ELF-1 (cell line): Measurements from ENCODE around the gene S100A12.

Source experiments
- DNase-seq: peaks from one replicate; pipeline ENCODE4 v3.0.0-alpha.2; 2016; ENCODE audit warnings: low read depth, low spot score

The S100A12 gene

DNA sequence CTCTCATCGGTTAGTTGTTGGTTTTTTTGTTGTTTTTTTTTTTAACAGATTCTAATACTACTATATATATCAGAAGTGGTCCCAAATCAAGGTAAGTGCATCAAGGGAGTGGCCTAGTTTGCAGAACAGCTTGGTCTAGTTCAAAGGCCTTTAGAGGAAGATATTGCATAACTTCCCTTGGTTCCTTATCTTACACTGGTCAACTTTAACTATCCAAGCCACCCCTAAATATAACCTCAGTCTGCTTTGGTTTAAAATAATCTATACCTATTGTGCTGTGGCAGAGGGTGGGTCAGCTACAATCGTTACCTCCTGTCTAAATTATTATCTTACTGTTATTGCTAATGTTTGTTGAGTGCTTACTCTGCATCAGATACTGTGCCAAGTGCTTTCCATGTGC lies 6.9 kb downstream of the S100A12 start:
- no peak for DNase-seq

DNA sequence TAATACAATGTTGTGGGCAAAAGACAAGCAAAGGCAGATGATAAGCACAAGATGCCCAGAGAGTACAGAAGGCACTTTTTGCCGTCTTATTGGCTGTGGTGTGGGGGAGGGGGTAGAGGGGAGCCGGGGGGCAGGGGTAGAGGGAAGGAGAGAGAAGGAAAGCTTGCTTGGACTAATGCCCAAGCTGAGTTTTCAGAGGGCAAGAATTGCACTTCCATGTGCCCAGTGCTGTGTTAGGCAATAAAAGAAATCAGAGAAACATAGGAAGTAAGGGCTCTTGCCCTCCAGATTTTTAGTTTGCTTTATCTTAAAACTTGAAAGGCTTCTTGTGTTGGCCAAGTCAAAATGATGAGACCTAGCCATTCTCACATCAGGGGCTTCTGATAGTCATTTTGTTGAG lies 8.3 kb downstream of the S100A12 start:
- no peak for DNase-seq

DNA sequence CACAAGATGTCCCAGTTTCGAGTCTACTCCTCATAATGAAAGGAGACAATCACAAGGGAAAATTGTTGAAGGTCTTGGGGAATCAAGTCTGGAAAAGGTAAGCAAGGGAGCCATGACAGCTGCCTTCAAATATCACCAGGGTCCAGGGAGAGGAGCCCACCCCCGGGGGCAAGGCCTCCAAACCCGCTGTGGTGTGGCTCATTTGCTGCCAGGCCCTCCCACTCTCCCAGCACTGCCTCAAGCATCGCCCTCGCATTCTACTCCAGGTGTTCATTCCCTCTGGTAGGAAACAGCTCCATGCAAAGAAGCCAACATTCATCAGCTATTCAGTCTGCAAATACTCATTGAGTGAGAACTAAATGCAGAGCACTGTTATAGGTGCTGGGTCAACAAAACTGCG lies 9.2 kb downstream of the S100A12 start:
- no peak for DNase-seq

DNA sequence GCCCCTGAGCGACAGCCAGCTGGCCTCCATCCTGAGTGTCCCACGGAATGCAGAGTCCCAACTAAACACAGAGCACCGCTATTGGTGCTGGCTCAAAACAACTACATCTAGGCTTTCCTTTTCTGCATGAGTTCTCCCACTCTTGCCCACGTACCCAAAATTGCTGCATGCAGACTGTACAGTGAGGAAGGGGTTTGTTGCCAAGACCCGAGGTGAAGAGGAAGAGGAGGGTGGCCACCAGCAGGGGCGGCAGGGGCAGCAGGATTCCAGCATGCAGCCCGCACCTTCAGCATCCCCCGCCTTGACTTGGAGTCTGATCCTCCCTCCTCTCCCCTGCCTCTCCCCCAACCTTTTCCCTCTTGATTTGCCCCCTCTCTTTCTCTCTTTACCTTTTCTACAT lies 9.7 kb downstream of the S100A12 start:
- no peak for DNase-seq

DNA sequence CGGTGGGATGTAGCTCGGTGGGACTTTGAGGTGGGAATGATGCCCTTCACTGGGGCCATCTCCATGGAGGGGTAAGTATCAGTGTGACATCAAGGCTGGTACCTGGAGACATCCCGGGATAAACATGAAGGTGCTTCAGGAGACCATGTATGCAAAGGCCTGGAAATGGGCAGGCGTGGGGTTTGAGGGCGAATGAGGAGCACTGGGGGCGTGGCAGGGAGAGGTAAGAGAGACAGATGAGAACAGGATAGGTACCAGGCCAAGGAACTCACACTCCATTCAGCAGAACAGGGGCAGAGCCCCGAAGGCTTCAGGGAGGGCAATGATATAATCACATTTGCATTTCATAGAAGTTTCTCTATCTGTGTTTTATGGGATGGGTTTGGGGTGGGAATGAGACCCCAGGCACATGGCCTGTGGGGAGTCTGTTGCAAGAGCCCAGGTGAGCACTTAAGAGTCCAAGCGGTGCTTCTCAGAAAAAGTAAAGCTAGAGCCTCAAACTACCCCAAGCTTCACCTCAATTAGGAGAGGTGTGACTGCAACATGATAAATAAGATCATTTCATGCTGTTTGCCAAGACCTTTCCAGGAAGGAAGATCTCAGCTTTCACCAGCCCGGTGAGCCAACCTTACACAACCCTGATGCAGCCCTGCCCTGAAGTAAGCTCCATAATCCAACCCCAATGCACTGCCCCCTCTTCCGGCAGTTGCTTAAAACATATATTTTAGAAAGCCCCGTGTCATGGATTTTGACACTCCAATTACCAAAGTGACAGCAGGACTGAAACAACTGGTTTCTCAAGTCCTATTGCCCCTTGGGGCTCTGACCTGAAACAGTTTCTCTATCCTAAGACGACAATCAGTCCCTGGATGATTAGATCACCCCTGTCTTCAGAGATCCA lies 10.4 kb downstream of the S100A12 start:
- peak; percentile 36 for DNase-seq

DNA sequence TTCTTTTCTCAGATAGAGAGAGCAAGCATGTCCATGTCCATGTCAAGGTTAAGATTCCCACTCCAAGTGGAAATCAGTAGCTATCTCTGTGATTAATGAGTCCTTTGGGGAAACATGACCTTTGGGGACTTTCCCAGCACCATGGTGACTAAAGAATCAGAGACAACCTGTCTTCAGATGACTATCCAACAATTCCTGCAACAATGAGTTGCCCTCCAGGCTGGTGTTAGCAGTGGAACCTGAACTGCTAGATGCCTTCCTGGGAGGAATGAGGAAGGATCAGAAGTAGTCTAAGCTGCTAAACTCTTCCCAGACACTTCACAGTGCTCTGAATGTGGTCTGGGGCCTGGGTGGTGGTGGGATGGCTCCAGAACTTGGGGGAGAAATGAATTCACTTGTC lies 11.3 kb downstream of the S100A12 start:
- peak; percentile 64 for DNase-seq

DNA sequence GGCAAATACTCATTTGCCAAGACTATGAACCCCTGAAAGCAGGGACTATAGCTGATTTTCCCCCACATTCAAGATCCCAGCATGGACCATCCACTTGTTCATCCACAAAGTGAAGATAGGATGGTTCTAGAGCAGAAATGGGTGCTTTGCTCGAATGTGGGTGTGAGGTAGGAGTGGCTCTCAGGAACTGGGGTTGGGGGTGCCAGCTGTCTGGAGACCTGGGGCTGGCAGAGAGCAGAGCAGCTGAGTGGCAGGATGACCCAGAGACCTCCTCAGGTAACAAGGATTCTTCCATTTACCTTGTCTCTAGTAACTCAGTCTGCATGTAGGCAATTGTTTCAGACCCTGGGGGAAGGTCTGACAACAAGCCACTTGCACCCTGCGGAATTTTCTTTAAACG lies 11.8 kb downstream of the S100A12 start:
- no peak for DNase-seq

DNA sequence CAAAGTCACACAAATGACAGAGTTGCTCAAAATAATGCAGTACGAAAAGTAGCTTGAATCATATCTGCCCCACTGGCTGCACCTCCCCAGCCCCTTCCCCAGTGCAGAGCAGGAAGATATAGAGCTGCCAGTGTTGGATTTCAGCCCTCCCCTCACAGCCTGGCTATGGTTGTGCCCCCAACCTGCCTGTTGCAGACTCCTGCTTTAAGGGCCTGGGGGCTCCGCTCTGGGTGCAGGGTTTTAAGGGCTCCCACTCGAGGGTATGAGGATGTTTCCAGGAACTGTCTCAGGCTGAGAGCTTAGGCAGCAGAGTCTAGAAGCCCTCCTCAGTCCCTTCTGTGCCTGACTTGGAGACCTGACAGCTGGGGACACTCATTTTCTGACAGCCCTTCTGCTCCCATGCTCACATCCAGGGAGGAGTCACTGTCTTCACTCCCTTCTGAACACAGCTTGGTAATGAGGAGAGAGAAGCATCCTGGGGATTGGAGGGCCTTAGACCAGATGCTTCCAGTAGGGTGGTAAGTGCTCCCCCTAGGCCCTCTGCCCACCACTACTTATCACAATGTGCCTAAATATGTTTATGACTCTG lies 13.1 kb downstream of the S100A12 start:
- no peak for DNase-seq

DNA sequence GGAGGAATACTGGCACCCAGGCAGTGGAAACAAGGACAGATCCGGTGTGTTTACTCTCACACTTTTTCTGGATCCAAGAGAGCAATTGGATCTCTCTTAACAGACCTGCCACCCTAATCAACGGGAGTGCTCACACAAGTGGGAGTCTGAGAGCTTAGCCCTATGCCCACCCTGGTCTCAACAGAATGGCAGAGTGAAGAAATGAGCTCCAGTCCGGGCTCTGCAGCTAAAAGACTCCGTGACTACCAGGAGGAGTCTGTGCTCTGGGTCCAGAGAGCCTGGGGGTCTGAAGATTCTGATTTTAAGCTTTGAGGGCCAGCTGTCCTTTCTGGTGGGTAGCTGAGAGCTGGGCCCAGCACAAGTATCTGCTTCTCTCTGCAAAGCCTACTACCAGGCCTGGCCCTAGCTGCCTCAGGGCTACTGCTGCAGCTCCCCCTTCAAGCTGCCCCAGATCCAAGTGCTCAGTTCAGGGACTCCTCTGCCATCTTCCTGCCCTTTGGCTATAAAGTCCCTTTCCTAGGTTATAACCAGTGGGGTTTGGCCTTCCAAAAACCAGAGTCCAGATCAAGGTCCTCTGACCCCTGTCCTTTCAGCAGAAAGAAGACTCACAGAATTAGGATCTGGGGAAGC lies 13.8 kb downstream of the S100A12 start:
- DNase-seq: no peak

DNA sequence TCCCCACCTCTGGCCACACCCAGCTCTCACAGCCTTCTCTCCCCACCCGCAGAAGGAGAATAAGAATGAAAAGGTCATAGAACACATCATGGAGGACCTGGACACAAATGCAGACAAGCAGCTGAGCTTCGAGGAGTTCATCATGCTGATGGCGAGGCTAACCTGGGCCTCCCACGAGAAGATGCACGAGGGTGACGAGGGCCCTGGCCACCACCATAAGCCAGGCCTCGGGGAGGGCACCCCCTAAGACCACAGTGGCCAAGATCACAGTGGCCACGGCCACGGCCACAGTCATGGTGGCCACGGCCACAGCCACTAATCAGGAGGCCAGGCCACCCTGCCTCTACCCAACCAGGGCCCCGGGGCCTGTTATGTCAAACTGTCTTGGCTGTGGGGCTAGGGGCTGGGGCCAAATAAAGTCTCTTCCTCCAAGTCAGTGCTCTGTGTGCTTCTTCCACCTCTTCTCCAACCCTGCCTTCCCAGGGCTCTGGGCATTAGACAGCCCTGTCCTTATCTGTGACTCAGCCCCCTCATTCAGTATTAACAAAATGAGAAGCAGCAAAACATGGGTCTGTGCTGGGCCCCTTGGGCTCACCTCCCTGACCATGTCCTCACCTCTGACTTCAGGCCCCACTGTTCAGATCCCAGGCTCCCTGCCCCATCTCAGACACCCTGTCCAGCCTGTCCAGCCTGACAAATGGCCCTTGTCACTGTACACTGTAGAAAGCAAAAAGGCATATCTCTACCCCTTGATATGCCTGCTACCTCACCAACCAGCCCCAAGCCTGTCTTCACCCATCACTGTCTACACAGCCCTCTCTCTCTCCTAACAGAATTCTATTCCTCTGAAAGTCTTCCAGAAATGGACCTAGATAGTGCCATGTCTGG lies 14.6 kb downstream of the S100A12 start:
- DNase-seq: no peak

DNA sequence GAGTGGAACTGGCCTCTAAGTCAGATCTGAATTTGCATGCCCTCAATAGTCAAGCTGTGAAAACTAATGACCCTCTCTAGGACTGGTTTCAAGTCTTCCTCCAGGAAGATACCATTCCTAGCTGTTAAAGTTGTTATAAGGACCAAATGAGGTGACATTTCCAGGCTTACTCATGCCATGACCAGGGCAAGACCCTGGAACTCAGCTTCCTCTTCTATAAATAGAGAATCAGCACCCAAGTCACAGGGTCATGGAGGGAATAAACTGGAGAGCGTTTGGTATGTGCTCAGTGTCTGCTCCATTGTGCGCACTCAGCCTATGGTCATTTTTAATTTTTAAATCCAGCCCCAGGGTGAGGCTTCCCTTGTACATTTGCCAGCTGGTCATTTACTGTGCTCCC lies 15.2 kb downstream of the S100A12 start:
- DNase-seq: no peak

DNA sequence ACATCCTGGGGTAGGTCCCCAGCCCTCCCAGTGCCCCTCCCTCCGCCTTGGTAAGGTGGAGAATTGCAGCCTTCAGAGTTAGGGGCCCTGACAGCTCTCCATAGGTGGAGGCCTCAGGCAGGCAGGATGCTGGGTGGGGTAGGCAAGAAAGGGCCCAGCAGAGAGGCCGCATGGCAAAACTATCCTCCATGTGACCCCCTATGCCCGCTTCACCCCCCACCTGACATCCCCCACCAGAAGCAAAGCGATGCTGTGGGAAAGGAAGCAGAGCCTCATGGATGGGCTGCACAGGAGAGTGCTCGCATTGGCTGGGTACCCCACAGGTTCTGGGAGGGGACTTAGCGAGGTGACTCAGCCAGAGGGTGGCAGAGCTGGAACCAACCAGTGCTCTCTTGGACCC lies 16.2 kb downstream of the S100A12 start:
- no peak for DNase-seq

DNA sequence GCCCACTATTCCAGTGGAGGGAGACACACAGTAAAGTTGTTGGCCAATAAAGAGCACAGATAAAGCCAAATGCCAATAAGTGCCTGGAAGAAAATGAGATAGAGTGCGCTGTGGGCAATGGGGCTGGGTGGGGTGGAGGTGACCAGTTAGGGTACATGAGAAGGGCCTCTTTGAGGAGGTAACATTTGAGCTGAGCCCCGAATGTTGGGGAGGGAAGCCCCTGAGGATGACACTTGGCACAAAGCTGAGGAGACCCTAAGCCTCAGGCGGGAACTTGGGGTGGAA lies 16.8 kb downstream of the S100A12 start:
- no peak for DNase-seq

DNA sequence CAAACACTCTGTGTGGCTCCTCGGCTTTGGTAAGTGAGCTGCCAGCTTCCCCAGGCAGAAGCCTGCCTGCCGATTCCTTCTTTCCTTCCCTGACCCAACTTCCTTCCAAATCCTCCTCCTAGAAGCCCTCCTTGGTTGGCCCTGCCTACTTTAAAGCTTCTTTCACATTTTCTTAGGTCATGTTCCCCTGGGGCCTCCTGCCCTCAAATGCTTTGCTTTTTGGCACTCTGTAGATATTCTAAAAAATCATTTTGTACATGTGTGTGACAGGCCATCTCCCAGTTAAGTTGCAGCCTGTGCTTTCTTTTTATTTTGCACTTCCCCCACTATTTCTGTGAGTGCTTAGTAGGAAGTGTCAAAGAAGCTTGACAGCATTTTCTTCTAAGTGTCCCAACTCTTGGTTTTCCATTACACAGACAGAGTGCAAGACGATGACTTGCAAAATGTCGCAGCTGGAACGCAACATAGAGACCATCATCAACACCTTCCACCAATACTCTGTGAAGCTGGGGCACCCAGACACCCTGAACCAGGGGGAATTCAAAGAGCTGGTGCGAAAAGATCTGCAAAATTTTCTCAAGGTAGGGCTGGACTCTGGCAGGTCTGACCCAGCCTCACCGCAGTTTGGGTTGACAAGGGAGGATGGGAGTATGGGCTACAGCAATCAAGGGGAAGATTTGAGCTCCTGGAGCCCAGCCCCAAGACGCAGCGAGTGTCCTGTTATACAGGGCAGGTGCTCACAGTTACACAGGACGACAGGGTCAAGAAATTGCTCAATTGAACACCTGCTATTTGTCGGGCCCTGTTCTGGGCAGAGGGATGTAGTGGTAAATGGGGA lies 17.3 kb downstream of the S100A12 start, which contains the start of gene S100A9:
S100A9 (plus strand) TSS at position 2 of the 838 bp plus-strand sequence; CDS start at position 432, 430 bp downstream.
- DNase-seq: no peak

DNA sequence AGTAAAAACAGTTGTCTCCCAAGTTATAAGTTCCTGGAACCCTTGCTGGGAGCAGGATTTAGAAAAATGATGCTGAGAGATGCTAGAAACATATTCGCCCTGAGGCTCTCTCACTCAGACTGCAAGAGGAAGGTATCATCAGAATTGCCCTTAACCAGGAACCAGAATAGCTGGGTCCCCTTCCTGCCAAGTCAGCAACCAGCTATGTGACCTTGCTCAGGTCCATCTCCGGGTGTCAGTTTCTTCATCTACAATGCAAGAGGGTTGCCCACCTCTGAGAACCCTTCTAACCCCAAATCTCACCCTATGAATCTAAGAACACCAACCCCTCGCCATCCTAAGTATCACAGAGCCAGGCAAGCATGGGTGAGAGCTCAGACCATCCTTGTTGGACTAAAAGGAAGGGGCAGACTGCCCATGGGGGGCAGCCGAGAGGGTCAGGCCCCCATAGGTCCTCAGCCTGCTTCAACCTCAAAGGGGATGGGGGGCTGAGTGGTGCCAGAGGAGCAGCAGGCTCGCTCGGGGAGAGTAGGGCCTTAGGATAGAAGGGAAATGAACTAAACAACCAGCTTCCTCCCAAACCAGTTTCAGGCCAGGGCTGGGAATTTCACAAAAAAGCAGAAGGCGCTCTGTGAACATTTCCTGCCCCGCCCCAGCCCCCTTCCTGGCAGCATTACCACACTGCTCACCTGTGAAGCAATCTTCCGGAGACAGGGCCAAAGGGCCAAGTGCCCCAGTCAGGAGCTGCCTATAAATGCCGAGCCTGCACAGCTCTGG lies 18.2 kb downstream of the S100A12 start:
- no peak for DNase-seq

DNA sequence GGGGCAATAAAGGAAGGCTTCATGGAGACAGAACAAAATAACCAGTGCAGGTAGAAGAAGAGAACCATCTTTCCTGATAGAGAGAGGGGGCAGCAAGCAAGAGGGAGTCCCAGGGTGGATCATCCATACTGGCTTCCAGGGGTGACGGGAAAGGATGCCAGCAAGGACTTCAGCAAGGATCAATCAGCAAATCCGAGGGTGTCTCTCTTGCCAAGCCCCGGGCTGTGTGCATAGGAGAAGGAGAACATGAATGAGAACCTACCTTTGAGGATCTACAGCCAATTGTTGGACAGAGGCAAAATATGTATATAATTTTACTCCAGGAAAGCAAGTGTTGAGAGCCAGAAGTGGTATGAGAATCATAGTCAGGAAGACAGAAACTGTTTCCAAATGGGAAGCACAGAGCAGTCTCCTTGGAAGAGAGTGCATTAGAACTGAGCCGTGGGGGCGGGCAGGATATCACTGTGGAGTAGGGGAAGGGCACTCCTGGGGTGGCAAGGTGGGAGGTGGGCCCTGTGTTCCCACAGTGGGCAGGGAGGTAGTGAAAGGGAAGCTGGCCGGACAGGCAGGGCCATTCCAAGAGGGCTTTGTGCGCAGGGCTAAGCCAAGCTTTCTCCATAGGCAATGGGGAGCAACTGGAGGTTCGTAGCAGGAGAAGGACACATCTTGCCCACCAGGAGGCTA lies 18.9 kb downstream of the S100A12 start:
- DNase-seq: no peak

DNA sequence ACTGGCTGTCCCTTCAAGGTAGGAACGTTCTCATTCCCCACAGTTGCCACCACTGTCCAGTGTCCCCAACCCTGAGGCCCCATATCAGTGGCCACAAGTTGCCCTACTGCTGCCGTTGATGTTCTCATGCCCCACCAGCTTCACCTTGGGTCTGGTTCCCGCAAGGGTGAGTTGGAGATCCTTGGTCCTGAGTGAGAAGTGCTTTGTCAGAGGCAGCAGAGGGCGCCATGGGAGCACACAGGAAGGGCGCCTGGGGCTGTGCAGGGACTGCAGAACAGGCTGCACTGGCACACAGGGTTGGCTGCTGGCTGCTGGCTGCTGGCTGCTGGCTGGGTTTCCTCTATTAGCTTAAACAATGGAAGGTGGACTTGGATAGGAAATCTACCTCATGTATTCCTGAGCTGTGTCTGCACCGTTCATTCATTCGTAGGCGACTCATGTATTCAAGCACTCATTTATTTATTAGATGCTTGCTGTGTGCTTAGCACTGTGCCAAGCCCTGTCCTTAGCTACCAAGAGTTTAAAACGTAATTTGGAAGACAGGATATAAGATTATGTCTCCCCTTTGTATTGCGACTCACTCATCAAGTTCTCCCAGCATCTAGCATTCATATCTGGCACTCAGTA lies 19.9 kb downstream of the S100A12 start:
- peak; percentile 81 for DNase-seq

DNA sequence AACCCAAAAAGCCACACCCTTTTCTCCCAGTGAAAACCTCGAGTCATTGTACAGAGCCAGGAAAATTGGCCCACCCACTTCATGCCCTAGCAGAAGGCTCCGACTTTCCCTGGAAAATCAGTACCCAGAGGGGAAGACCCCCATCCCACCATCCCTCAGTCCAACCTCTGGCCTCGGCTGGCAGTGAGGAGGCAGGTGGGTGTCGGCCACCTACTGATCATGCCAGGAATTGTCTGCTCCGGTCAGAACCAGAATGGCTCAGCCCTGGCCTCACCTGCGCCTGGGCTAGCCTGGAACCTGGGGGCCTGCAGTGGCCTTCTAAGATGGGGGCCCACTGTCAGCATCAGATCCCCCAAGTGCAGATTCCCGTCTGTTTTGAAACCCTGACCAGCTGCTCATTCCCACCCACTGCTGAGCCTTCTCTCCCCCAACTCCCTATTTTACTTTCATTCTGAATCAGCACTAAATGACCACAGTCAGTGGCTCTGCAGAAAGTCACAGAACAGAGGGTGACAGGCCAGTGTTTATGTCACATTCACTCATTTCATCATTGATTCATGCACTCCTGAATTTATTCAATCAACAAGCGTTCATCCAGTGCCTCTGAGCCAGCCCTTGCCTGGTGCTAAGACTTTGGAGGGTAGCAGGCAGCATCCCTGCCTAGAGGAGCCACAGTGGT lies 20.8 kb downstream of the S100A12 start:
- no peak for DNase-seq
